Gastroesophageal sphincter (tissue), 4 donors: ENCODE data around the gene MBLAC2. TPM values are rescaled to one million over a fixed set of nuclear protein-coding genes. Genes with fewer than 3 reads are reported as not detected.

ENCODE experiments used
- ATAC-seq: fragments of 150-250 bp; one replicate; pipeline ENCODE4 v1.9.1; 2016; ENCODE audit warnings: mild to moderate bottlenecking, moderate library complexity
- H3K27ac ChIP-seq, 4 donors: fragments of 200-600 bp; sonication (generic) in 3 of 4; 1 replicate in 3 of 4; 2 replicates in 1 of 4; pipeline ENCODE4 v1.5.1; 2016 to 2019
- H3K27me3 ChIP-seq: fragments of 200-600 bp; sonication (generic); one replicate; pipeline ENCODE4 v1.5.1; 2019
- H3K36me3 ChIP-seq, 2 donors: fragments of 200-600 bp; sonication (generic); one replicate each; pipeline ENCODE4 v1.5.1; 2019; ENCODE audit warnings: control low read depth in 1 of 2
- H3K4me1 ChIP-seq, 3 donors: fragments of 200-600 bp; sonication (generic); 1 replicate in 2 of 3; 2 replicates in 1 of 3; pipeline ENCODE4 v1.5.1; 2016 to 2019; ENCODE audit warnings: control low read depth in 2 of 3
- H3K4me3 ChIP-seq, 2 donors: fragments of 200-600 bp; sonication (generic); one replicate each; pipeline ENCODE4 v1.5.1; 2019; ENCODE audit warnings: mild to moderate bottlenecking in 1 of 2, moderate library complexity in 1 of 2
- H3K9me3 ChIP-seq, 3 donors: fragments of 200-600 bp; sonication (generic); one replicate each; pipeline ENCODE4 v1.5.1; 2017 to 2019; ENCODE audit warnings: control low read depth in 2 of 3
- EP300 ChIP-seq: sonication (generic); formaldehyde crosslinking; IDR thresholded peaks from one replicate; pipeline ENCODE4 v1.6.1; 2017; ENCODE audit warnings: antibody characterized with exemption, mild to moderate bottlenecking
- POLR2A ChIP-seq, 2 donors: fragments of 450-650 bp; IDR thresholded peaks; one replicate each; pipeline ENCODE4 v1.6.1; 2017; ENCODE audit warnings: antibody characterized with exemption in 2 of 2, mild to moderate bottlenecking in 2 of 2, moderate library complexity in 1 of 2
- POLR2AphosphoS5 ChIP-seq: sonication (generic); formaldehyde crosslinking; IDR thresholded peaks from one replicate; pipeline ENCODE4 v1.6.1; 2017; ENCODE audit warnings: antibody characterized with exemption
- WGBS, 2 donors: methylation state at CpG; one replicate each; pipeline ENCODE4 v1.1.5; 2018; ENCODE audit warnings: low coverage in 1 of 2; 5-methylcytosine and 5-hydroxymethylcytosine counted together
- total RNA-seq, 4 donors: library from RNA; depleted of rRNA; stranded (reverse); fragments of >200 nt; gene quantifications; one replicate each; pipeline ENCODE4 v1.1.0, GENCODE V29; 2016
- TF ChIP-seq, protein P1 (sequence below), 4 experiments: fragments of 200-600 bp in 2 of 4; fragments of 450-650 bp in 2 of 4; sonication (generic) in 1 of 4; IDR thresholded peaks; one replicate each; pipeline ENCODE4 v1.5.1; 2017 to 2019; ENCODE audit warnings: antibody characterized with exemption in 4 of 4, mild to moderate bottlenecking in 2 of 4, moderate library complexity in 2 of 4

Gene MBLAC2
- 1 to 10 TPM; 2.3 to 7.8 (median 4.9) TPM for total RNA-seq

DNA sequence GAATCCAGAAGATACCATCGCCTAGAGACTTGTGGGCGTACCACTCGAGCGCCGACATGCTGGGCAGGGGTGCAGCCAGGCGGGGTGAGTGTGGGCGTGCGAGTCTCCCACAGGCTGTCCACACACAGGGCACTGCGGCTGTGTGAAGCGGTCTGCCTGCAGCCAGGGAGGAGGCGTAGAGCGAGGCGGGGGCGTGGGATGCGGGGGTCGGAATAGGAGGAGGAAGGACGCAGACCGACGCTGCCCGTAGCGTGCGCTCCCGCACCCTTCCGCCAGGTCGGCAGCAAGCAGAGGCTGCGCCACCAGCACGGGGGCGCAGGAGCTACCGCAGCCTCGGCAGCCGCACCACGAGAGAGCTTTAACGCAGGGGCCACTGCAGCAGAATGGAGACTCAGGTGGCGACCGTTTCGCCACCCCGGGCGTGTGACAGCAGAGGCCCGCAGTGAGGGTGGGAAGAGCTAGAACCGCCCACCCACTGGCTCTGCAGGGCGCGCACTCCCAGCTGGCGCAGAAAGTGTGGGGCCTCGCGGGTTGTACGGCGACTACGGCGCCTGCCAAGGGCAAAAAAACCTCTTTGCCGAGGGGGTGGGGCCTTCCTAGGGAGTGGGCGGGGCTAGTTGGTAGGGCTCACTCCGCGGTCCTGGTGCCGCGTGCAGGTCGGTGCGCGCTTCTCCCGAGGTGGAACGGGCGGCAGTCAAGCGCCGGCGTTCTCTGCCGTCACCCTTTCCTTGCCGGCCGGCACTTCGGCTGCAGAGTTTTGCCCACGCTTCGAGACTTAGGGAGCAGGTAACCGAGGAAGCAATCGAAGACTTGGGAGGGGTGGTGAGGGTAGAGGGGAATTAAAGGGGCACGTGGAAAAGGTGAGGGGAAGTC, at the start of gene MBLAC2, which contains the start of gene POLR3G:
TSS of gene MBLAC2 (minus strand) at position 537 of the 873 bp plus-strand sequence. CDS start at position 58, 479 bp downstream.
TSS of gene POLR3G (plus strand) at position 630 of the 873 bp plus-strand sequence. CDS start 10,704 bp downstream, outside the sequence.
- ATAC-seq, result peak; percentile 97
- H3K36me3 ChIP-seq, result no peaks in the 10 kb centered on the region
- H3K27ac ChIP-seq, result peak within 1 kb of the TSS; percentile 6 to 85 (median 82)
- peaks cover 0 to 34% (median 6%) of the 10 kb centered on the region in 3 donors for H3K4me1 ChIP-seq
- no peaks in the 10 kb centered on the region for H3K9me3 ChIP-seq
- peak within 1 kb of the TSS; percentile 67 to 89 for H3K4me3 ChIP-seq
- H3K27me3 ChIP-seq, result no peaks in the 10 kb centered on the region
- whole genome bisulfite sequencing, 2 donors, result 0% methylated on average over 3 of the region's 73 CpGs; no CpG with 5 or more reads in 1 of the 2 donors
- peak; percentile 83 for TF ChIP-seq POLR2AphosphoS5
- TF ChIP-seq, protein P1, sequence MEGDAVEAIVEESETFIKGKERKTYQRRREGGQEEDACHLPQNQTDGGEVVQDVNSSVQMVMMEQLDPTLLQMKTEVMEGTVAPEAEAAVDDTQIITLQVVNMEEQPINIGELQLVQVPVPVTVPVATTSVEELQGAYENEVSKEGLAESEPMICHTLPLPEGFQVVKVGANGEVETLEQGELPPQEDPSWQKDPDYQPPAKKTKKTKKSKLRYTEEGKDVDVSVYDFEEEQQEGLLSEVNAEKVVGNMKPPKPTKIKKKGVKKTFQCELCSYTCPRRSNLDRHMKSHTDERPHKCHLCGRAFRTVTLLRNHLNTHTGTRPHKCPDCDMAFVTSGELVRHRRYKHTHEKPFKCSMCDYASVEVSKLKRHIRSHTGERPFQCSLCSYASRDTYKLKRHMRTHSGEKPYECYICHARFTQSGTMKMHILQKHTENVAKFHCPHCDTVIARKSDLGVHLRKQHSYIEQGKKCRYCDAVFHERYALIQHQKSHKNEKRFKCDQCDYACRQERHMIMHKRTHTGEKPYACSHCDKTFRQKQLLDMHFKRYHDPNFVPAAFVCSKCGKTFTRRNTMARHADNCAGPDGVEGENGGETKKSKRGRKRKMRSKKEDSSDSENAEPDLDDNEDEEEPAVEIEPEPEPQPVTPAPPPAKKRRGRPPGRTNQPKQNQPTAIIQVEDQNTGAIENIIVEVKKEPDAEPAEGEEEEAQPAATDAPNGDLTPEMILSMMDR (IDR thresholded peaks at IDR 0.05), result peak in 3 of 4 experiments; percentile 55 to 66 (median 56)
- no peak for TF ChIP-seq EP300
- TF ChIP-seq POLR2A (IDR thresholded peaks at IDR 0.05), result peak; percentile 47 to 56

DNA sequence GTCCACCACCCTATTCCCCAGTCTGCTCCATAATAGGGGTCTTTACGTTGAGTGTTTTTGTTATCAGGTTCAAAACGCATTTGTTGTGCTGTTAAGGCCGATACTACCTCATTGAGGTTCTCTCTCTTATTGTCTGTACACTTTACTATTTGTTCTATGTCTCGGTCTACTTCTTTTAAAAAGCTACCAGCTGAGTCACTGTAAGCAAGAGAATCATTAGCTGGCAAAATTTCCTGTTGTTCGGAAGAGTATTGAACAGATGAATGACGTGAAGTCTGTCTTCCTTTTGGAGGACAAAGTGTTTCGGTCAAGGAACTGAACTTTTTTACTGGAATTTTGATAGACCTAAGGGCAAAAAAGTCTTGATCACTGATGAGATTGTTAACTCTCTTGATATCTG, 44.5 kb upstream of the MBLAC2 start:
- TF ChIP-seq EP300, result no peak
- TF ChIP-seq POLR2A (IDR thresholded peaks at IDR 0.05), result no peak
- TF ChIP-seq, protein P1 (IDR thresholded peaks at IDR 0.05), result no peak
- TF ChIP-seq POLR2AphosphoS5, result no peak
- ATAC-seq, result no peak
- Histone ChIP-seq H3K27me3 (no peaks in the 10 kb centered on the region), H3K27ac (no peak overlapping the region), H3K36me3 (peaks cover 0 to 54% of the 10 kb centered on the region in 2 donors), H3K9me3 (no peaks in the 10 kb centered on the region), H3K4me1 (no peaks in the 10 kb centered on the region), H3K4me3 (no peak overlapping the region)
- WGBS, 2 donors, result 94 to 98% methylated on average over 7 of the region's 7 CpGs

DNA sequence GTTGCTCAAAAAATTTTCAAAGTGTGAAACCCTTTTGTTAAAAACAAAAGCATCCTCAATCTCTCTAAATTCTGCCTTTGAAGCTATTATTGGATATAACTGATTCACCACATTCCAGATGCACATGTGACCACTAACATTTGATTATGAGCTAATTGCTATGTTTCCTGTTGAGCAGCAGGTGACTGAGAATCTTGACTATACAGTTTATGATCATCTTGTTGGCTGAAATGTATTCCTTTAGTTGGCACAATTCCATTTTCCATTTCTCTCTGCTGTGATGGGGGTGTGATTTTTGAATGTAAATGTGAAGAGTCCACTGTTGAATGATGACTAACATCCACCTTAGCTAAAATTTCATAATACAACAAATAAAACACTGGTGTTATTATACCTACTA, 44.1 kb upstream of the MBLAC2 start:
- TF ChIP-seq POLR2AphosphoS5 (no peak), EP300 (no peak), POLR2A (IDR thresholded peaks at IDR 0.05) (no peak)
- TF ChIP-seq, protein P1 (IDR thresholded peaks at IDR 0.05), result no peak
- Histone ChIP-seq H3K36me3 (peaks cover 0 to 50% of the 10 kb centered on the region in 2 donors), H3K27me3 (no peaks in the 10 kb centered on the region), H3K4me1 (no peaks in the 10 kb centered on the region), H3K4me3 (no peak overlapping the region), H3K27ac (no peak overlapping the region), H3K9me3 (no peaks in the 10 kb centered on the region)
- no peak for ATAC-seq

DNA sequence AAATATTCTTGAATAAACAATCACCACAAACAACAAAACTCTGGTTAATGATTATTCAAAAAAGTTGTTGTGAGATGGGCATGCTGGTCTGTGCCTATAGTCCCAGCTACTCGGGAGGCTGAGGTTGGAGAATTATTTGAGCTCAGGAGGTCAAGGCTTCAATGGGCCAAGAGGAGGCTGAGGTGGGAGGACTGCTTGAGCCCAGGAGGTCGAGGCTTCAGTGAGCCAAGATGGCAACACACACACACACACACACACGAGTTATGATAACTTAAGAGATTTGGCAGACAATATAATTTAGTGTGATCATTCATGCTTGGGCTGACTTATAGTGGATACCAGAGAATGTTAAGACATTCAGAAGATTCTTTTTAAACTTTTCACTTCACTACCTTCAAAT, 39.9 kb upstream of the MBLAC2 start:
- TF ChIP-seq EP300 (no peak), POLR2AphosphoS5 (no peak), POLR2A (IDR thresholded peaks at IDR 0.05) (no peak)
- TF ChIP-seq, protein P1 (IDR thresholded peaks at IDR 0.05), result no peak

More for the DNA sequence above, 39.9 kb upstream of the MBLAC2 start:
- Histone ChIP-seq H3K27ac (no peak overlapping the region), H3K4me1 (no peaks in the 10 kb centered on the region), H3K4me3 (no peak overlapping the region), H3K36me3 (peaks cover 0 to 15% of the 10 kb centered on the region in 2 donors), H3K9me3 (no peaks in the 10 kb centered on the region), H3K27me3 (no peaks in the 10 kb centered on the region)
- no peak for ATAC-seq
- 54 to 74% methylated on average over 2 to 3 of the region's 3 CpGs for WGBS, 2 donors
